ENCODE results near the gene ANKZF1.
A peak's percentile ranks its signal among the peaks of the same experiment; 100 is the strongest.
"Not testable (repeated sequence)": the region's sequence is repeated elsewhere in the genome, so short reads cannot be mapped to it uniquely, and the experiment has no call there.

The ANKZF1 gene

DNA sequence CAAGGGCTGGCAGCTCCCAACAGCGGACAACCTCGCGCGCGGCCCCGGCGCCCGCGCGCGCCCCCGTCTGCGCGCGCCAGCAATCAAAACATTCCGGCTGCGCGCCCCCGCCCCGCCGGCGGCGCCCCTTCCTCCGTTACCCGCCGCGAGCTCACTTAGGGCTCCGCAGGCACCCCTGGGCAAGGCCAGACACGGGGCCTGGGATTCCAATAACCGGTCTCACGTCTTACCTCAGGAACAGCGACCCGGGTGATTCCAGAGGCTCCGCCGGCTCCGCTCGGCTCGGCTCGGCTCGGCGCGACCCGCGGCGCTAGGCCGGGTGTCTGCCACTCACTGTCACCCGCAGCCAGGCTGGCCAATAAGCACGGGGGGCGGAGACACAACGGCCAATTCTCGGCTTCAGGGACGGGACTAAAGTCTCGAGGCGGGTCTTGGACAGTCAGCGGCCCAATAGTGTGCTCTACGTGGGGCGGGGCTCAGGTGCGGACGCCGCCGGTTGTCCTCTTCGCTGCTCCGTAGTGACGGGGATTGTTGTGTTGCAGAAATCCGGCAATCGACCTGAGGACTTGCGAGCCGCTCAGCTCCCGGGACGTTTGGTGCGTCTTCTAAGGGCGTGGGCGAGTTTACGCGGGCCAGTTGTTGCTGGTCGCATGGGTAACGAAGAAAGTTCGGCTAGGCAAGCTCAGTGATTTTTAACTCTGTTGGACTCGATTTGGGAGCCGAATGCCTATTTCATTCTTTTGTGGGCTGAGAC is at the start of gene ANKZF1, which contains the start of gene ATG9A:
Gene ANKZF1 (plus strand): TSS at position 502 of the 754 bp plus-strand sequence. CDS start 452 bp downstream, outside the sequence.
Gene ATG9A (minus strand): TSS at position 332 of the 754 bp plus-strand sequence. CDS start 1,612 bp downstream, outside the sequence.
- DNase-seq (ENCODE audit: low read depth) = peak; percentile 93

- DNase-seq (ENCODE audit: low read depth) = no peak
Observed at GRCh38 chr2:219180961-219181360, 48.6 kb upstream of the ANKZF1 start.

GRCh38 chr2:219181531-219181930 is 48.1 kb upstream of the ANKZF1 start:
- no peak for DNase-seq (ENCODE audit: low read depth)

GRCh38 chr2:219182331-219183150 is 47.1 kb upstream of the ANKZF1 start:
- DNase-seq (ENCODE audit: low read depth) = no peak

- DNase-seq (ENCODE audit: low read depth) = no peak
Observed at GRCh38 chr2:219183151-219183772, 46.3 kb upstream of the ANKZF1 start.

DNA sequence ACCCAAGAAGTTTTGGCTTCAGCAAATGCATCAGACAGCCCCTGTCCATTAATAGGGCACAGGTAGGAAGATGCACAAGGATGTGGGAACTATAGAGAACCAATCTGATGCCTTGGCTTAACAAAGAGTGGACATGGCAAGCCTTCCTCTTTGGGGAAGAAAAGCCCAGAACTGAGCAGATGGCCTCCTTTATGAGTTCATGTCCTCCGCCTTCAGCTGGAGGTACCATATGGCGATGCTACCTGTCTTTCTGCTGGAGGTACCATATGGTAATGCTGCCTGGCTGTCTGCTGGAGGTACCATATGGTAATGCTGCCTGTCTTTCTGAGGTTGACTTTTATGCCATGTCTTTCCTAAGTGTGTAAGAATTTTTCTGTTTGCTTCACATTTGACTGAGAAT is 45.5 kb upstream of the ANKZF1 start:
- no peak for DNase-seq (ENCODE audit: low read depth)

GRCh38 chr2:219186754-219187456 is 42.7 kb upstream of the ANKZF1 start:
- no peak for DNase-seq (ENCODE audit: low read depth)

DNA sequence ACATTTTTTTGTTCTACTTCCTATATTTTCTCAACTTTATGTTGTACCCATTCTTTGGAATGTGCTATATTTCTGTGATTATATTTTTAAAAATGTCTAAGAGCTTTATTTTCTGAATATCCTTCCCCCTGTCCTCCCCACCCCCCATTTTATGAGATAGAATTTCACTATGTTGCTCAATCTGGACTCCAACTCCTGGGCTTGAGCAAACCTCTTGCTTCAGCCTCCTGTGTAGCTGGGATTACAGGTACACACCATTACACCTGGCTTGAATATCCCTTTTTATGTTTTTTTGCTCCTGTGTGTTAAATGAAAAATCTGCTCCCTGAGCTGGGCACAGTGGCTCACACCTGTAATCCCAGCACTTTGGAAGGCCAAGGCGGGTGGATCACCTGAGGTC is 32.2 kb upstream of the ANKZF1 start:
- no peak for DNase-seq (ENCODE audit: low read depth)

GRCh38 chr2:219198974-219199373 is 30.6 kb upstream of the ANKZF1 start:
- DNase-seq (ENCODE audit: low read depth) = no peak

DNA sequence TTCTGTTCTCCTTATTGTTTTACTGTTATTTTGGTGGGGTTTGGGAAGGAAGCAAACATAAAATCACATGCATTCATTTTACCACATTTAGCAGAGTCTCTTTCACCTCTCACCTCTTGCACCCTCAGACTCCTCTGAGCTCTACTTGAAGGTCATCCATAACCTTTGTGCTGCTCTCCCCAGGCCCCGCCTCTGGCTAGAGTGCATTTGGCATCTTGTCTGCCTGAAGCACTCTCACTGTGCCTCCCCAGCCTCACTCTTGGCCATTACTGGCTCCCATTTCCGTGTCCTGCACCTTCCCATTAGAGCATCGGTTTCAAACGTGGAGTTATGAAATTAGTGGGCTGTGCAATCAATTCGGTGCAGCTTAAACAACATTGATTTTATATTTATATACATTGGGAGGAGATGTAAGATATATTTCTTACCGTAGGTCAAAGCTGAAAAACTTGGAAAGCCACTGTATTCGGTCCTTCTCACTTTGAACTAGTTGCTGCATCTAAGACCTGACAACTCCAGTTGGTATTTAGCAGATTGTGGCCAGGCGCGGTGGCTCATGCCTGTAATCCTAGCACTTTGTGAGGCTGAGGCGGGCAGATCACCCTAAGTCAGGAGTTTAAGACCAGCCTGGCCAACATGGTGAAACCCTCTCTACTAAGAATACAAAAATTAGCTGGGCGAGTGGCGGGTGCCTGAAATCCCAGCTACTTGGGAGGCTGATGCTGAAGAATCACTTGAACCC is 30.0 kb upstream of the ANKZF1 start:
- no peak for DNase-seq (ENCODE audit: low read depth)

DNA sequence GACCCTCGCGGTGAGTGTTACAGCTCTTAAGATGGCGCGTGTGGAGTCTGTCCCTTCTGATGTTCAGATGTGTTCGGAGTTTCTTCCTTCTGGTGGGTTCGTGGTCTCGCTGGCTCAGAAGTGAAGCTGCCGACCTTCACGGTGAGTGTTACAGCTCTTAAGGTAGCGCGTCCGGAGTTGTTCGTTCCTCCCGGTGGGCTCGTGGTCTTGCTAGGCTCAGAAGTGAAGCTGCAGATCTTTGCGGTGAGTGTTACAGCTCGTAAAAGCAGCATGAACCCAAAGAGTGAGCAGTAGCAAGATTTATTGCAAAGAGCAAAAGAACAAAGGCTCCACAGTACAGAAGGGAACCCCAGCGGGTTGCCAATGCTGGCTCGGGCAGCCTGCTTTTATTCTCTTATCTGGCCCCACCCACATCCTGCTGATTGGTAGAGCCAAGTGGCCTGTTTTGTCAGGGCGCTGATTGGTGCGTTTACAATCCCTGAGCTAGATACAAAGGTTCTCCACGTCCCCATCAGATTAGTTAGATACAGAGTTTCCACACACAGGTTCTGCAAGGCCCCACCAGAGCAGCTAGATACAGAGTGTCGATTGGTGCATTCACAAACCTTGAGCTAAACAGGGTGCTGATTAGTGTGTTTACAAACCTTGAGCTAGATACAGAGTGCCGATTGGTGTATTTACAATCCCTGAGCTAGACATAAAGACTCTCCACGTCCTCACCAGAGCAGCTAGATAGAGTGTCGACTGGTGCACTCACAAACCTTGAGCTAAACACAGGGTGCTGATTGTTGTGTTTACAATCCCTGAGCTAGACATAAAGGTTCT is 28.9 kb upstream of the ANKZF1 start:
- DNase-seq (ENCODE audit: low read depth) = not testable (repeated sequence)

DNA sequence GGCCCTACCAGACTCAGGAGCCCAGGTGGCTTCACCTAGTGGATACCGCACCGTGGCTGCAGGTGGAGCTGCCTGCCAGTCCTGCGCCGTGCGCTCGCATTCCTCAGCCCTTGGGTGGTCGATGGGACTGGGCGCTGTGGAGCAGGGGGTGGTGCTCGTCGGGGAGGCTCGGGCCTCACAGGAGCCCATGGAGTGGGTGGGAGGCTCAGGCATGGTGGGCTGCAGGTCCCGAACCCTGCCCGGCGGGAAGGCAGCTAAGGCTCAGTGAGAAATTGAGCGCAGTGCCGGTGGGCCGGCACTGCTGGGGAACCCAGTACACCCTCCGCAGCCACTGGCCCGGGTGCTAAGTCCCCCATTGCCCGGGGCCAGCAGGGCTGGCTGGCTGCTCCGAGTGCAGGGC is 28.3 kb upstream of the ANKZF1 start:
- DNase-seq (ENCODE audit: low read depth) = not testable (repeated sequence)

- DNase-seq (ENCODE audit: low read depth) = no peak
Observed at GRCh38 chr2:219204425-219205164, 25.0 kb upstream of the ANKZF1 start.

GRCh38 chr2:219205165-219205538 is 24.5 kb upstream of the ANKZF1 start:
- no peak for DNase-seq (ENCODE audit: low read depth)

DNA sequence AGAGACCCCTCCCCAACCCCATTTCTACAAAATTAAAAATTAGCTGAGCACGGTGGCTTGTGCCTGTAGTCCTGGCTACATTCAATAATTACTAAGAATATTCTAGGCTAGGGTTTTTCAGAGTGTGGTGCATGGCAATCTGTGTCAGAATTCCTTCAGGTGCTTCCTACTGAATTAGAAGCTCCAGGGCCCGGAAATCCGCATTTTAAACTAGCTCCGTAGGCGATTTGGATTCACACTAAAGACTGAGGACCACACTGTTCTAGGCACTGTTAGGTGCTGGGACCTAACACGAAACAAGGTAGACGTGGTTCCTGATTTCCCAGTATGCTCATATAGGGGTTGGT is 23.7 kb upstream of the ANKZF1 start:
- no peak for DNase-seq (ENCODE audit: low read depth)

- DNase-seq (ENCODE audit: low read depth) = peak; percentile 80
Observed at GRCh38 chr2:219206328-219207133, 23.1 kb upstream of the ANKZF1 start, which contains the start of gene ZFAND2B. ZFAND2B (plus strand) TSS chr2:219206782; CDS start chr2:219206988, 206 bp downstream.

- DNase-seq (ENCODE audit: low read depth) = no peak
Observed at GRCh38 chr2:219207134-219207883, 22.3 kb upstream of the ANKZF1 start.

Measured in CMK (cell line).